NOMO-1 treated with dmso at 0.1 percent for 144 hours (cell line): ENCODE data around the gene ADAMTSL4.

Experiments
- DNase-seq: peaks from one replicate; lab custom pipeline; 2025; ENCODE audit not compliant: unreplicated experiment; lab: John Stamatoyannopoulos, UW

Gene ADAMTSL4

GRCh38 chr1:150548632-150549495 lies at the start of gene ADAMTSL4:
ADAMTSL4 (plus strand) TSS chr1:150549408; CDS start chr1:150552289, 2,881 bp downstream.
- peak; percentile 30 for DNase-seq

DNA sequence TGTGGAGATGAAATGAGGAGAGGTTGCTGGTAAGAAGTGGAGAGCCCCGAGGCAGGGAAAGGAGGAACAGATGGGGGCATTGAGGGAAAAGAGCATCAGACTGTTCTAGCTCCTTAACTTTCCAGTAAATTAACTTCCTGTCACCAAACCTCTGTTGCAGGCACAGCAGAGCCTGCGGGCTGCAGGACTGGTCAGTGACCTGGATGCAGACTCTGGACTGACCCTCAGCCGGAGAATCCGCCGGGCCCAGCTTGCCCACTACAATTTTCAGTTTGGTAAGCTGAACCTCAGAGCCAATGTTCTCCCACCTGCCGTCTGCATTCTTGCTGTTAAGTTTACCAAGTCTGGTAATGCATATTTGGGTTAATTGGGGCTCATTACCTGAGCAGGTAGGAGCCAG lies 43.8 kb upstream of the ADAMTSL4 start:
- DNase-seq: no peak

DNA sequence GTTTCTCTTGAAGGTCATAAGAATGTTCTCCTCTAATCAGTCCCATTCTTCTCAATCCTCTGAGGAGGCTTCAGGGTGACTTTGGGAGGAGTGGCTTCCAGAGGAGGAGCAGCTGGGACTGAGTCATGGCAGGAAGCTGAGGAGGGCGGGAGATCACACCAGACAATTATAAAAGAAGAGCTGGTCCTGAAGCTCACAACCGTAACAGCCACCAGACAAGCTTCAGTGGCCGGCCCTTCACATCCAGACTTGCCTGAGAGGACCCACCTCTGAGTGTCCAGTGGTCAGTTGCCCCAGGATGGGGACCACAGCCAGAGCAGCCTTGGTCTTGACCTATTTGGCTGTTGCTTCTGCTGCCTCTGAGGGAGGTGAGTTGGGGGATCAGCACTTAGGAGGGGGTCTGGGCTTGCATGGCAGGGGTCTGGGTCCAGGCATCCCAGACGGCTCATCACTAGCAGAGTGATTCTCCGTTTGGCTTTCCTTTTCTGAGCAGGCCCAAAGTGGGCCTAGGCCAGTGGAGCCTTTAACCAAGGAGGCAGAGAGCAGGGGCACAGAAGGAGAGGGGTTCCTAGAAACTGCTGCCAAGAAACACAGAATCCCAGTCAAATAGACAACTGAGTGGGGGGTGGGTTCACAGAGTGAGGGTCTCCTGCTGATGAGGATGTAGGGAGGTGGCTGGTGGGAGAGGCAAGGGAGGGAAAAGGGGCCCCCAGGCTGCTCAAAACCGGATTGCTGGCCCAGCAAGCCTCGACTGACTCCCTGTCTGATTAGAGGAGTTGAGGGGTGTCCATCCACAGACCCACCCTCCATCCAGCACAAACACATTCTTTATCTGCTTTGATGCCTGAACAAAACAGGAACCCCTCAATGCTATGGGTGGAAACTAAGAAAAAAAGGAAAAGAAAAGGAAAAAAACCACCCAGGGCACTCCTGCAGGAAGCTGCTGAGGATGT lies 41.0 kb upstream of the ADAMTSL4 start, which contains the start of gene ECM1:
Gene ECM1 (plus strand): TSS at position 198 of the 953 bp plus-strand sequence. CDS start 101 bp downstream, at position 299.
- DNase-seq: peak; percentile 31

- DNase-seq: no peak
Measured at GRCh38 chr1:150508982-150509381, 40.2 kb upstream of the ADAMTSL4 start.

DNA sequence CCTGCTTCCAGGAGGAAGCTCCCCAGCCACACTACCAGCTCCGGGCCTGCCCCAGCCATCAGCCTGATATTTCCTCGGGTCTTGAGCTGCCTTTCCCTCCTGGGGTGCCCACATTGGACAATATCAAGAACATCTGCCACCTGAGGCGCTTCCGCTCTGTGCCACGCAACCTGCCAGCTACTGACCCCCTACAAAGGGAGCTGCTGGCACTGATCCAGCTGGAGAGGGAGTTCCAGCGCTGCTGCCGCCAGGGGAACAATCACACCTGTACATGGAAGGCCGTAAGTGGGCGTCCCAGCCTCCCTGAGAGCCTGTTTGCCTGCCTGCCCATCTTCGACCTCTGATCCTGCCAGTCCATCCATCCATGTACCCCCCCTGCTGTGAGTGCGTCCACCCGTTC lies 37.7 kb upstream of the ADAMTSL4 start:
- DNase-seq: no peak

DNA sequence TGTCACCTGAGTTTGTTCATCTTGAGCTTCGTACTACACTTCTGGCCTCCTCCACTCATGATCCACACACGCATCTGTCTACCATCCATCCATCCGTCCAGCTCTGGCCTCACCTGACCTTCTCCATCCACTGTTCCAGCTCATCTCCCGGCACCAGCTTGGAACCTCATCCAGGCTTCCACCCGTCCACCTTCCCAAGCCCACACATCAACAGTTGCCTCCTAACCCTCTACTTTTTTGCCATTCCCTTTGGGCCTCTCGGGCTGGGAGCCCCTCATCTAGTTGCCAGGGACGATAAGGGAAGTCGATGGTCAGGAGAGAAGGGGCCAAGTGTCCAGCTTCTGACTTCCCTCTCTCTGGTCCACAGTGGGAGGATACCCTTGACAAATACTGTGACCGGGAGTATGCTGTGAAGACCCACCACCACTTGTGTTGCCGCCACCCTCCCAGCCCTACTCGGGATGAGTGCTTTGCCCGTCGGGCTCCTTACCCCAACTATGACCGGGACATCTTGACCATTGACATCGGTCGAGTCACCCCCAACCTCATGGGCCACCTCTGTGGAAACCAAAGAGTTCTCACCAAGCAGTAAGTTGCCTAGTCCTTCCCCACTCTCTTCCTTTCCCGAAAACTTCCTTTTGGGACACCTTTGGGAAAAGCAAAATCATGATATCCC lies 37.1 kb upstream of the ADAMTSL4 start:
- no peak for DNase-seq

GRCh38 chr1:150512846-150513245 lies 36.4 kb upstream of the ADAMTSL4 start:
- no peak for DNase-seq

GRCh38 chr1:150513351-150513791 lies 35.8 kb upstream of the ADAMTSL4 start:
- no peak for DNase-seq

GRCh38 chr1:150514260-150514659 lies 34.9 kb upstream of the ADAMTSL4 start:
- DNase-seq: no peak

GRCh38 chr1:150514913-150515327 lies 34.3 kb upstream of the ADAMTSL4 start:
- DNase-seq: no peak

DNA sequence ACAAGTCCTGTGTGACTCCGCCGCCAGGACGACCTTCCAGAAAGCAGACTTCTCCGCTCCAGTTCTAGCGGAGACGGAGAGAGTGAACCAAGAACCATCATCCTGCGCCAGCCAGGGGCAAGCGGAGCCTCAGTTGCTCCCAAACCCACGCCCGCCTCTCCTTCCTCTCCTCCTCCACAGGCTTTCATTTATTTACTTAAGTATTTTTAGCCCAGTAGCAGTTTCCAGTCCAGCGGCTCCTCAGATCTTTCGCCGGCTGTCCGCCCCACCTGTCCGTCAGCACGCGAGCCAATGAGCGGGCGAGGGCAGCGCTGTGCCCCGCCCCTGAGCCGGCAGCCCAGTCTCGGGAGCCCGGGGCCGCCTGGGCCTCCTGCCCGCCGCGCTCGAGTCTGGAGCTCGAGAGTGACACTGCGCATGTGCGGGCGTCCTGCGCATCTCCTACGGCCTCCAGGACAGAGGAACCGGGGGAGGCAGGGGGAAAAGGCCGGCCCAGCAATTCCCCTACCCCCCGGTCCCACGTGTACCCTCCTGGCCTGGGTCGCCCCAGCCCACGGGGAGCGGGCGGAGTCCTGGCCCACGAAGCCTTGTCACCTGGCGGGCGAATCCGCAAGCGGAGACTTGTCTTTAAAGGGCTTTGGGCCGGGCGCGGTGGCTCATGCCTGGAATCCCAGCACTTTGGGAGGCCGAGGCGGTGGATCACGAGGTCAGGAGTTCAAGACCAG lies 33.7 kb upstream of the ADAMTSL4 start, which contains the start of gene FALEC:
Gene FALEC (plus strand): TSS at position 425 of the 722 bp plus-strand sequence.
- DNase-seq: peak; percentile 96

DNA sequence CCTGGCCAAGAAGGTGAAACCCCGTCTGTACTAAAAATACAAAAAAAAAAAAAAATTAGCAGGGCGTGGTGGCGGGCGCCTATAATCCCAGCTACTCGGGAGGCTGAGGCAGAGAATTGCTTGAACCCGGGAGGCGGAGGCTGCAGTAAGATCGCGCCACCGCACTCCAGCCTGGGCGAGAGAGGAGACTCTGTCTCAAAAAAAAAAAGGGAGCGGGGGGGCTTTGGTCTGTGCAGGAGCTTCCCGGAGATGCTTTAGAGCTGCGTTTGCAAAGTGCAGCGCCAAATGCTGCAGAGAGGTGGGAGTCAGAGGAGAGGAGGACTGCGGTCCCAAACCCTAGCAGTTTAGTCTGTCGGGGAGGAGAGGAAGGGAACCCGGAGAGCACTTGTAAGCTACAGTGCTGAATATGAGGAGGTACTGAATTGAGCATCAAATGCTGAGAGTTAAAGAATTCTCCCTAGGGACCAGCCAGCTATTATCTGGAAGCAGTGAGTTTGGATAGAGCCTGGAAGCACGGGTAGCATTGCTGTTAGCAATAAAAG lies 33.1 kb upstream of the ADAMTSL4 start:
- DNase-seq: no peak

- no peak for DNase-seq
Measured at GRCh38 chr1:150516616-150517015, 32.6 kb upstream of the ADAMTSL4 start.

DNA sequence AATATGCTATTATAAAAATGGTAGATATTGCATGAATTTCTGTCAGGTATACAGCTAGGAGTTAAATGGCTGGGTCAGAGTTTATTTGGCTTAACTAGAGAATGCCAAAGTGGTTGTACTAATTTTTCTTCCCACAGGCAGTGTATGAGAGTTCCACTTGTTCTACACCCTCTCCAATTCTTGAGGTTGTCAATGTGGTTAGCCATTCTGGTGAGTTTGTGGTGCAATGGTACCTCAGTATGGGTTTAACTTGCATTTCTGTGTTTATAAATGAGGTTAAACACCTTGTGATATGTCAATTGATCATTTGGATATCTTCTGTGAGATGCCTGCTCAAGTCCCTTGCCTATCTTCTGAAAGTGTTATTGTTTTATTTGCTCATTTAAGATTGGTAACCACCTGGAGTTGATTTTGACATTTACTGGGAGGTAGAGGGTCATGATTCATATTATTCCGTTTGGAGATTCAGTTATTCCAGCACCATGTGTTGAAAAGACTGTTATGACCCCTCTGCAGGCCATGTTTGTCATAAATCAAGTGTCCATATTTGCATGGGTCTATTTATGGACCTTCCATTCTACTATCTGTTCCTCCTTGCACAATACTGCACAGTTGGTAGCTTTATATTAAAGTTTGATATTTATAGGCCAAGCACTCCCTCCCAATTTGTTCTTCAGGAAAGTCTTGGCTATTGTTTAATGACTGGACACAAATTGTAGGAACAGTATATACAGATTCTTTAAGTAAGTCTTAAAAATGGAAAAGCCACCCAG lies 27.8 kb upstream of the ADAMTSL4 start:
- no peak for DNase-seq

DNA sequence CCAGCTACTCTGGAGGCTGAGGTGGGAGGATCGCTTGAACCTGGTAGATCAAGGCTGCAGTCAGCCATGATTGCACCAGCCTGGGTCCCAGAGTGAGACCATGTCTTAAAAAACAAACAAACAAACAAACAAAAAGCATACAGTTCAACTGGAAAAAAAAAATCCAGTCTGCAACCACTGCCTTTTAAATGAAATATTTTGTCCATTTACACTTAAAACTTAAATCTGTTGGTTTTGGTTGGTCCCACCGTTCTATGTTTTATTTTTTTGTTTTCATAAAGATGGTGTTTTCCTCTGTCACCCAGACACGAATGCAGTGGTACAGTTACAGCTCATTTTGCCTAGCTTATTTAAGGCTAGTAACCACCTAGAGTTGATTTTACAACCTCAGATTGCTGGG lies 23.9 kb upstream of the ADAMTSL4 start:
- no peak for DNase-seq

GRCh38 chr1:150528196-150528595 lies 21.0 kb upstream of the ADAMTSL4 start:
- DNase-seq: no peak

- no peak for DNase-seq
Measured at GRCh38 chr1:150529017-150529416, 20.2 kb upstream of the ADAMTSL4 start.

GRCh38 chr1:150530491-150531159 lies 18.6 kb upstream of the ADAMTSL4 start:
- no peak for DNase-seq

- no peak for DNase-seq
Measured at GRCh38 chr1:150532860-150533259, 16.3 kb upstream of the ADAMTSL4 start.
